NB4 (cell line): Measurements from ENCODE around the gene HMGCL.

ENCODE experiments used
- CTCF ChIP-seq: IDR thresholded peaks from one replicate; pipeline ENCODE4 v1.5.1; 2012; ENCODE audit warnings: low read depth, low read length
- POLR2A ChIP-seq: IDR thresholded peaks from 2 replicates; pipeline ENCODE4 v1.6.1; 2011; ENCODE audit warnings: mild to moderate bottlenecking; ENCODE audit not compliant: insufficient read length; ENCODE audit errors: extremely low read depth

- TF ChIP-seq CTCF (no peak), POLR2A (no peak)
Measured at GRCh38 chr1:23772854-23773242, 52.4 kb downstream of the HMGCL start.
